Measurements from ENCODE around the gene FIP1L1.
"Not testable (repeated sequence)": the region's sequence is repeated elsewhere in the genome, so short reads cannot be mapped to it uniquely, and the experiment has no call there.

Gene FIP1L1, protein sequence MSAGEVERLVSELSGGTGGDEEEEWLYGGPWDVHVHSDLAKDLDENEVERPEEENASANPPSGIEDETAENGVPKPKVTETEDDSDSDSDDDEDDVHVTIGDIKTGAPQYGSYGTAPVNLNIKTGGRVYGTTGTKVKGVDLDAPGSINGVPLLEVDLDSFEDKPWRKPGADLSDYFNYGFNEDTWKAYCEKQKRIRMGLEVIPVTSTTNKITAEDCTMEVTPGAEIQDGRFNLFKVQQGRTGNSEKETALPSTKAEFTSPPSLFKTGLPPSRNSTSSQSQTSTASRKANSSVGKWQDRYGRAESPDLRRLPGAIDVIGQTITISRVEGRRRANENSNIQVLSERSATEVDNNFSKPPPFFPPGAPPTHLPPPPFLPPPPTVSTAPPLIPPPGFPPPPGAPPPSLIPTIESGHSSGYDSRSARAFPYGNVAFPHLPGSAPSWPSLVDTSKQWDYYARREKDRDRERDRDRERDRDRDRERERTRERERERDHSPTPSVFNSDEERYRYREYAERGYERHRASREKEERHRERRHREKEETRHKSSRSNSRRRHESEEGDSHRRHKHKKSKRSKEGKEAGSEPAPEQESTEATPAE

DNA sequence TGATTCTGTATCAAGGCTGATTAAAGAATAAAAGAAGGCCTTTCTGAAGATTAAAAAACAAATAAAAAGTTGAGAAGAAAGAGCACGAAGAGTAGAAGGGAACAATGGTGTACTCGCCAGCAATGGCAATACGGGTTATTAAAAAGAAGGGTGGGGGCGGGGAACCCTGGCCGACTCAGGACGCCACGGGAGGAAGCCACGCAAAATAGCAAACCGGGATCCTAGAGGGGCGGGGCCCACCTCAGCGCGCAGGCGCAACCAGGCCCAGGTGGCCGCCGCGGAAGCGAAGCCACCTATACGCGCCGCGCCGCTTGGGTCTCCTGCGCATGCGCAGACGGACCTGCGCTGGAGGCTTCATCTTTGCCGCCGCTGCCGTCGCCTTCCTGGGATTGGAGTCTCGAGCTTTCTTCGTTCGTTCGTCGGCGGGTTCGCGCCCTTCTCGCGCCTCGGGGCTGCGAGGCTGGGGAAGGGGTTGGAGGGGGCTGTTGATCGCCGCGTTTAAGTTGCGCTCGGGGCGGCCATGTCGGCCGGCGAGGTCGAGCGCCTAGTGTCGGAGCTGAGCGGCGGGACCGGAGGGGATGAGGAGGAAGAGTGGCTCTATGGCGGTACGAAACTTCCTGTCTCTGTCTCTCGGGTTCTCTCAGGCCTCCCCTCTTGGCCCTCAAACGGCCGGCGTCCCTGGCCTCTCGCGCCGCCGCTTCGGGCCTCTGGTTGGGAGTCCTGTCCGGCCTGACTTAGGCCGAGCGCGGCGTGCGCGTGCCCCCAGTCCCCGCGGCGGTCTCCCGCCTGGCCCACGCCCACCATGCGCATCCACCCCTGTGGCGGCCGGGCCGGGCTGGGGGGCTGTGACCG, at the start of gene FIP1L1:
TSS of gene FIP1L1 (plus strand) at position 323 of the 852 bp plus-strand sequence. CDS start at position 521, 198 bp downstream.
- peak; percentile 91 for DNase-seq

DNA sequence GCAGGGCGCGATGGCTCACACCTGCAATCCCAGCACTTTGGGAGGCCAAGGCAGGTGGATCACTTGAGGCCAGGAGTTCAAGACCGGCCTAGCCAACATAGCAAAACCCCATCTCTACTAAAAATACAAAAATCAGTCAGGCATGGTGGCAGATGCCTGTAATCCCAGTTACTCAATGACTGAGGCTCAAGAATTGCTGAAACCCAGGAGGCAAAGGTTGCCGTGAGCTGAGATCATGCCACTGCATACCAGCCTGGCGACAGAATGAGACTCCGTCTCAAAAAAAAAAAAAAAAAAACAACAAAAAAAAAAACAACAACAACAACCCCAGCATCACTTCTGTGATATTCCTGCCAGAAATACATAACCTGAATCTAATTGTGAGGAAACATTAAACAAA, 42.5 kb upstream of the FIP1L1 start:
- DNase-seq, result not testable (repeated sequence)

GRCh38 chr4:53340145-53340544, 37.3 kb upstream of the FIP1L1 start:
- DNase-seq, result not testable (repeated sequence)

DNA sequence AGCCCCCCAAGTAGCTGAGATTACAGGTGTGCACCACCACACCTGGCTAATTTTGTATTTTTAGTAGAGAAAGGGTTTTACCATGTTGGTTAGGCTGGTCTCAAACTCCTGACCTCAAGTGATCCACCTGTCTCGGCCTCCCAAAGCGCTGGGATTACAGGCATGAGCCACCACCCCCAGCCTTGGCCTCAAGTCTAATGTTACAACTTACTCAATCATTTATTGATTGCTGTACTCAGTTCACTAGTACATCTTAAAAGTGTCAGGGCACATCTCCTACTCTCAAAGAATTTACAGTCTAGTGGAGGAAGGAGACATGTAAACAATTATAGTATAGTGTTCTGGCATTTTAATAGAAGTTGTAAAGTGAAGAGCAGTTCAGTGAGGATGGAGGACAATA, 31.0 kb upstream of the FIP1L1 start:
- not testable (repeated sequence) for DNase-seq

GRCh38 chr4:53346920-53347852, 30.3 kb upstream of the FIP1L1 start:
- DNase-seq, result peak; percentile 55

- no peak for DNase-seq
Observed at GRCh38 chr4:53348046-53348445, 29.4 kb upstream of the FIP1L1 start.

GRCh38 chr4:53349091-53349491, 28.4 kb upstream of the FIP1L1 start:
- no peak for DNase-seq

GRCh38 chr4:53354012-53354722, 23.3 kb upstream of the FIP1L1 start:
- DNase-seq, result no peak

GRCh38 chr4:53355930-53356521, 21.4 kb upstream of the FIP1L1 start:
- no peak for DNase-seq

DNA sequence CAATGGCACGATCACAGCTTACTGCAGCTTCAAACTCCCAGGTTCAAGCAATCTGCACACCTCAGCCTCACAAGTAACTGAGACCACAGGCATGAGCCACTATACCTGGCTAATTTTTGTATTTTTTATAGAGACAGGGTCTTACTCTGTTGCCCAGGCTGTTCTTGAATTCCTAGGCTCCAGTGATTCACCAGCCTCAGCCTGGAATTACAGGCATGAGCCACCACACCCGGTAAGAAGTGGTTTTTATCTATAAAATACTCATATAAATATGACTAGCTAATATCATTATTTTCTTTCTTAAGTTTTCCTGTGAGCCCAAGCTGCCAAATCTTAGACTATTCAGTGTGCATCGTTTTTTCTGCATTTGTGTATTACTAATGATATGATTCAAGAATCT, 16.0 kb upstream of the FIP1L1 start:
- DNase-seq, result peak; percentile 37

- no peak for DNase-seq
Observed at GRCh38 chr4:53362093-53362492, 15.3 kb upstream of the FIP1L1 start.

DNA sequence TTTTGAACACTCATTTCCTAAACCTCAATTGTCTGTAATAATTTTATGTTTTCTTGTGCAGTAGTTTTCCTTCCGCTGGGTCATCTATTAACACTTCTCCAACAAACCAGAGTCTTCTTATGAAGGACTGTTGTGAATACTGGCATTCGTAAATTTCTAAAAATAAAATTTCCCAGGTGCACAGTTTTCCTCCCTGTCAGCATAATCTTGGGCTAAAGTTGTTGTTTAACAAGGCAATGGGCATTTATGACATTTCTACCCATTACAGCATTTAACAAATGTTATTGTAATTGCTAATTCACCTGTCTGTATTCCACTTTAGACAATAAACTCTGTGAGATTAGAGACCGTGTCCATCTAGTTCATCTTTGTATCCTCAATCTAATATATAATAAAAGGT, 12.8 kb upstream of the FIP1L1 start:
- no peak for DNase-seq

DNA sequence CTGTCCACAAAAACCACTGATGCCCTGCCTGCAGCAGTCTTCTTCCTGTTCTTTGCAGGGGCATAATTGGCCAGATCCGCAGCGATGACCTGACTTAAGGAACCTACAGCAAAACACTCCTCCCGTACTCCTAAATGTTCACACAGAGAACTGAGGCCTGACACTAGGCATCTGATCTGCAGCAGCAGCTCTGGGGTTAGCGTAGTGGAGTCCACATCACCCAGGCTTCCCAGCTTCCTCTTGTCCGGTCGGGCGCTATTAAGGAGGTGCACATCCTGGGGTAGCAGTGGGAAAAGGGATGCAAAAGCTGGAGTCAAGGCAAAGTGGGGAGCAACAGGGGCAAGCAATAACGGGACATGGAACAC, 12.3 kb upstream of the FIP1L1 start:
- peak; percentile 9 for DNase-seq

GRCh38 chr4:53365486-53366300, 11.7 kb upstream of the FIP1L1 start, which contains the start of gene SCFD2:
Gene SCFD2, minus strand, starts transcription at chr4:53366061.
- peak; percentile 98 for DNase-seq

DNA sequence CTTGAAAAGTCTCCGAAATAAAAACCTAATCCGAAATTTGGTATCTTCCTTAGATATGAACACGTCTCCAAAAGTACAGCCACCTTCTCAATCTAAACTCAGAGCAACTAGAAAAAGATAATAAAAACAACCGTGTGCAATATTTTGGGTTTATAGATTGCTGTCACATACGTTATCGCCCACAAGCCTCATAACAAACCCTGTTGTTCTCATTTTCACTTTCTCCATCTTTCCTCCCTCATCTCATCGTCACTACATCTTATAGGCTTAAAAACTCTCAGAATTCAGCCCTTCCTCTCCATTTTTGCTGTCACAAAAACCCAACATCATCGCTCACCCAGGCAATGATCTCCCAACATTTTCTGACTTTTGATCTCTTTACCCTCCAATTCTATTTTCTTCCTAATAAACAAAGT, 11.1 kb upstream of the FIP1L1 start:
- no peak for DNase-seq

GRCh38 chr4:53367721-53368120, 9.7 kb upstream of the FIP1L1 start:
- no peak for DNase-seq

- no peak for DNase-seq
Observed at GRCh38 chr4:53371049-53371448, 6.4 kb upstream of the FIP1L1 start.

- no peak for DNase-seq
Observed at GRCh38 chr4:53371843-53372521, 5.5 kb upstream of the FIP1L1 start.

- DNase-seq, result no peak
Observed at GRCh38 chr4:53374777-53375258, 2.6 kb upstream of the FIP1L1 start.

DNA sequence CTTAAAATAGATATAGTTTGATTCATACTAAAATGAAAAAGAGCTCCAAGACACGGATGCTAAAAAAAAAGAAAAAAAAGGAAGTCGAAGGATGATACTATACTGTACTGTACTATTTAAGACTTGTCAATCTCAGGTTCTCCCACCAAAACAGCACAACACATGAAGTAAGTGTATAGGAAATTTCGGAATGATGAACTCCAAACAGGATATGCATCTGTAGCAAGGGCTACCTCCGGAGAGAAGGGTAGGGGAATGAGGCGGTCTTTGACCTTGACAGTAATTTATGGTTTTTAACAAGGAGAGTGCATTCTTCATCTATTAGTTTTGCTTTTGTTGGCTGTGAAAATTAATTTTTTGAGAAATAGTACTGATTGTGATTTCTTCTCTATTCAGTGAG, 541 bp upstream of the FIP1L1 start:
- DNase-seq, result peak; percentile 7

Data from fibroblast of upper back skin (primary cell).